Measurements from ENCODE around the gene ATOH8.
A peak's percentile ranks its signal among the peaks of the same experiment; 100 is the strongest.

ATOH8 gene

GRCh38 chr2:85723707-85724360 lies 30.0 kb upstream of the ATOH8 start:
- no peaks in the 10 kb centered on the region; a peak in 1 of 22 replicates for H4K20me1 ChIP-seq
- no peak overlapping the region for H3K4me3 ChIP-seq
- peaks cover 23 to 51% (median 28%) of the 10 kb centered on the region in 10 experiments for H3K4me1 ChIP-seq
- H3K9me3 ChIP-seq (replicated peaks in 1 of 11): 0 out of 22 replicates have a peak, but pooled peaks cover 0 to 2% (median 0%) of the 10 kb centered on the region in 11 experiments
- TF ChIP-seq Cebpa-rat (IDR thresholded peaks at IDR 0.05): no peak
- H3K4me2 ChIP-seq: peak overlapping the region; percentile 47 to 85 (median 68)
- no peaks in the 10 kb centered on the region for H3K36me3 ChIP-seq
- H3K9ac ChIP-seq: 0 out of 22 replicates have a peak overlapping the region, but pooled peaks of 1 of the 11 experiments have one; percentile 18
- peak overlapping the region in 2 of 11 experiments; percentile 8 to 38; a peak in 1 of 22 replicates for H3K27ac ChIP-seq
- H3K27me3 ChIP-seq: no peaks in the 10 kb centered on the region

- Histone ChIP-seq H3K9me3 (replicated peaks in 1 of 11) (0 out of 22 replicates have a peak, but pooled peaks cover 0 to 2% (median 0%) of the 10 kb centered on the region in 11 experiments), H3K36me3 (no peaks in the 10 kb centered on the region), H3K27ac (peak overlapping the region in 6 of 11 experiments; percentile 0 to 33 (median 13); a peak in 3 of 22 replicates), H3K9ac (peak overlapping the region in 1 of 11 experiments; percentile 45; a peak in 3 of 22 replicates), H3K4me3 (no peak overlapping the region), H3K4me2 (peak overlapping the region; percentile 47 to 85 (median 68)), H4K20me1 (no peaks in the 10 kb centered on the region; a peak in 1 of 22 replicates), H3K27me3 (no peaks in the 10 kb centered on the region), H3K4me1 (peaks cover 26 to 56% (median 30%) of the 10 kb centered on the region in 10 experiments)
- TF ChIP-seq Cebpa-rat (IDR thresholded peaks at IDR 0.05): no peak
These were observed 29.0 kb upstream of the ATOH8 start for GRCh38 chr2:85724731-85725181.

DNA sequence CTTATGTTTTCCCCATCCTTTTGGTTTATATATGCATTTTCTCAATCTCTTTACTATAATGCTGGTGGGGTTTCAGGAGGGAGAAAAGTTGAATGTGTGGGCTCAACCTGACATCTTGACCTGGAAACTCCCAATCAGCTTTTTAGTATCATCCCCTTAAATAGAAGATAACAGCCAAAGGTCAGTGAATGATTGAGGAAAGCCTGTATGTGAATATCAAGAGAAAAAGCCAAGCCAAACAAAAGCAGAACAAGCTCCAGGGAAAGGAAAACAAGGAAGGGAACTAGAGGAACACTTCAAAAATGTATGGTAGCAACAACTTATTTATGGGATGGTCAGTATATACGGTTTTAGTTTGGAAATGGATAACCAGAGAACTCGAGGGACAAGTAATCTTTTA lies 28.3 kb upstream of the ATOH8 start:
- no peak overlapping the region for H3K27ac ChIP-seq

GRCh38 chr2:85727798-85728197 lies 26.0 kb upstream of the ATOH8 start:
- H3K4me1 ChIP-seq: peaks cover 26 to 51% (median 29%) of the 10 kb centered on the region in 10 experiments
- H4K20me1 ChIP-seq: no peaks in the 10 kb centered on the region; a peak in 1 of 22 replicates
- no peak for TF ChIP-seq Cebpa-rat (IDR thresholded peaks at IDR 0.05)
- H3K27me3 ChIP-seq: no peaks in the 10 kb centered on the region
- H3K9me3 ChIP-seq (replicated peaks in 1 of 11): no peaks in the 10 kb centered on the region
- no peak overlapping the region for H3K9ac ChIP-seq
- H3K27ac ChIP-seq: no peak overlapping the region
- no peak overlapping the region for H3K4me3 ChIP-seq
- H3K36me3 ChIP-seq: no peaks in the 10 kb centered on the region
- H3K4me2 ChIP-seq: peak overlapping the region in 3 of 11 experiments; percentile 35 to 65 (median 59); a peak in 4 of 22 replicates

More for the DNA sequence above, 28.3 kb upstream of the ATOH8 start:
- Histone ChIP-seq H3K9me3 (replicated peaks in 1 of 11) (0 out of 22 replicates have a peak, but pooled peaks cover 0 to under 1% (median 0%) of the 10 kb centered on the region in 11 experiments), H3K36me3 (no peaks in the 10 kb centered on the region), H3K27me3 (no peaks in the 10 kb centered on the region), H3K9ac (peak overlapping the region in 1 of 11 experiments; percentile 45; a peak in 1 of 22 replicates), H4K20me1 (no peaks in the 10 kb centered on the region; a peak in 1 of 22 replicates), H3K4me1 (peaks cover 26 to 56% (median 30%) of the 10 kb centered on the region in 10 experiments), H3K4me3 (no peak overlapping the region), H3K4me2 (peak overlapping the region; percentile 47 to 85 (median 68); a peak in 20 of 22 replicates)
- no peak for TF ChIP-seq Cebpa-rat (IDR thresholded peaks at IDR 0.05)

GRCh38 chr2:85728342-85728741 lies 25.4 kb upstream of the ATOH8 start:
- peak overlapping the region in 2 of 11 experiments; percentile 16 to 23; a peak in 1 of 22 replicates for H3K9ac ChIP-seq
- no peaks in the 10 kb centered on the region for H3K9me3 ChIP-seq (replicated peaks in 1 of 11)
- no peaks in the 10 kb centered on the region for H3K27me3 ChIP-seq
- no peak overlapping the region for H3K4me3 ChIP-seq
- TF ChIP-seq Cebpa-rat (IDR thresholded peaks at IDR 0.05): no peak
- no peaks in the 10 kb centered on the region; a peak in 1 of 22 replicates for H4K20me1 ChIP-seq
- peak overlapping the region in 3 of 11 experiments; percentile 35 to 65 (median 59); a peak in 5 of 22 replicates for H3K4me2 ChIP-seq
- H3K4me1 ChIP-seq: peaks cover 22 to 46% (median 27%) of the 10 kb centered on the region in 10 experiments
- H3K27ac ChIP-seq: no peak overlapping the region
- no peaks in the 10 kb centered on the region for H3K36me3 ChIP-seq

DNA sequence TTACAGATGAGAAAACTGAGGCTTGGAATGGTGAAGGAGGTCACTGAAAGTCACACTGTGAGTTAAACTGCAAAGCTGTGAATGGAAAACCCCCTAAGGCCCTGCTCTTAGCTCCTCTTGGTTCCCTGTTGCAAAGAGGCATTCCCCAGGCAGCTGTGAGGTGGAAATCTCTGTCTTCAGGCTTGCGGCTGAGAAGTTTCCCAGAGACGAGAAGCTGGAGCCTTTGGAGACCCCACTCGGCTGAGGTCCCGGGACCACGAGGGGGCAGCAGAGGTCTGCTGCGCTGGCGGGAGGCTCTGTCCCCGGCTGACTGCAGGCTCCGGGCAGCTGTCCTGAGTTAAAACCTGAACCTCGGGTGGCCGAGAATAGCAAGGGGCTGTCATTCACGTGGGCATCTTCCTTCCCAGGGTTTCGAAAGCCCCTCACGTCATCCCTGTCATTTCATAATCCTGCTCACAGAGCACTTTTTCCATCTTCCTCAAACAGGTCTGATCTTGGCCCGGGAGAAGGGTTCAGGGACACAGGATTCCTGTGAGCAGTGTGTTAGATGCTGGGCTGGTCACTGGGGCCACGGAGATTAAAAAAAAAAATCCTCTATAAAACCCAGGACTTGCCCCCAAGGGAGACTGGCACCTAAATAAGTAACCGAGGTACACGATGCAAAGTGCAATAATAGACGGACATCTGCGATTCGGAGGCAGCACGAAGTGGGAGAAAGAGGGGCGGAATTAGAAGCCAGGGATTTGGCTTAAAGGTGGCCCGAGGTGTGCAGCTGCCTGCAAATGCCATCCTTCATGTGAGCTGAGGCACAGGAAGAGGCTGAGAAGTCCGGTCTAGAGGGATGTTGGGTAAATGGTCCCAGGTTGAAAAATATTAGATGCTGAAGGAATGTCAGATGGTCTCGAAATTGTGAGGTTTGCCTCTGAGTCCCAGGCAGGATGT lies 24.6 kb upstream of the ATOH8 start:
- no peak overlapping the region for H3K4me3 ChIP-seq
- TF ChIP-seq Cebpa-rat (IDR thresholded peaks at IDR 0.05): no peak
- H3K27ac ChIP-seq: no peak overlapping the region

GRCh38 chr2:85729825-85730510 lies 23.8 kb upstream of the ATOH8 start:
- Histone ChIP-seq H3K4me1 (peaks cover 6 to 30% (median 12%) of the 10 kb centered on the region in 10 experiments), H3K27ac (no peak overlapping the region), H3K4me2 (0 out of 22 replicates have a peak overlapping the region, but pooled peaks of 1 of the 11 experiments have one; percentile 35), H3K9ac (no peak overlapping the region), H3K36me3 (no peaks in the 10 kb centered on the region), H3K9me3 (replicated peaks in 1 of 11) (no peaks in the 10 kb centered on the region), H3K4me3 (no peak overlapping the region), H4K20me1 (no peaks in the 10 kb centered on the region; a peak in 1 of 22 replicates), H3K27me3 (no peaks in the 10 kb centered on the region)
- TF ChIP-seq Cebpa-rat (IDR thresholded peaks at IDR 0.05): no peak

More for the DNA sequence above, 24.6 kb upstream of the ATOH8 start:
- H3K4me2 ChIP-seq: peak overlapping the region in 7 of 11 experiments; percentile 2 to 65 (median 35); a peak in 10 of 22 replicates
- H3K9ac ChIP-seq: peak overlapping the region in 3 of 11 experiments; percentile 3 to 23 (median 16); a peak in 1 of 22 replicates
- no peaks in the 10 kb centered on the region for H3K27me3 ChIP-seq
- no peaks in the 10 kb centered on the region for H3K36me3 ChIP-seq
- H3K4me1 ChIP-seq: peaks cover 14 to 38% (median 20%) of the 10 kb centered on the region in 10 experiments
- no peaks in the 10 kb centered on the region for H3K9me3 ChIP-seq (replicated peaks in 1 of 11)
- no peaks in the 10 kb centered on the region; a peak in 1 of 22 replicates for H4K20me1 ChIP-seq

- Histone ChIP-seq H3K4me2 (no peak overlapping the region), H3K27ac (no peak overlapping the region)
These were observed 23.0 kb upstream of the ATOH8 start for GRCh38 chr2:85730686-85731230.

More at GRCh38 chr2:85730686-85731230, 23.0 kb upstream of the ATOH8 start:
- H3K4me1 ChIP-seq: peaks cover 0 to 22% (median 7%) of the 10 kb centered on the region in 10 experiments; a peak in 16 of 20 replicates
- H3K36me3 ChIP-seq: no peaks in the 10 kb centered on the region
- no peaks in the 10 kb centered on the region; a peak in 1 of 22 replicates for H4K20me1 ChIP-seq
- no peaks in the 10 kb centered on the region for H3K9me3 ChIP-seq (replicated peaks in 1 of 11)
- no peak overlapping the region for H3K9ac ChIP-seq
- H3K27me3 ChIP-seq: no peaks in the 10 kb centered on the region
- no peak overlapping the region for H3K4me3 ChIP-seq
- no peak for TF ChIP-seq Cebpa-rat (IDR thresholded peaks at IDR 0.05)

Data from BLaER1 treated with 17β-estradiol and CSF1 and Interleukin-3, amounts not matched to agents 10 nM and 100 nM (cell line).